HCT116 (cell line): ENCODE data around the gene TMC1. TPM values are rescaled to one million over a fixed set of nuclear protein-coding genes. Genes with fewer than 3 reads are reported as not detected.

Source experiments
- ATAC-seq: fragments of 200-7000 bp; cut with Tn5 transposase; 2 replicates; pipeline ENCODE4 v1.9.1; 2020; ENCODE audit warnings: mild to moderate bottlenecking, moderate library complexity
- BruUV-seq: library from RNA; stranded (reverse); fragments of 400-500 nt; replicated peaks from 2 replicates; lab custom pipeline; 2021; lab: Mats Ljungman, UMichigan
- CTCF ChIA-PET: fragments of 300-600 bp; sonication (Branson Sonifier 250); formaldehyde crosslinking; loops from one replicate; lab custom pipeline; 2021; ENCODE audit warnings: antibody characterized with exemption; lab: Charles Lee
- POLR2A ChIA-PET: fragments of 300-600, 350-600 bp; sonication (Branson Sonifier 250); formaldehyde crosslinking; loops from one replicate; lab custom pipeline; 2021; ENCODE audit warnings: antibody characterized with exemption; lab: Charles Lee
- RAD21 ChIA-PET, 2 experiments: fragments of 300-600 bp; sonication (Branson Sonifier 250); formaldehyde crosslinking; loops; one replicate each; lab custom pipeline; 2023; ENCODE audit warnings: low total read pairs in 2 of 2; ENCODE audit not compliant: uncharacterized antibody in 2 of 2, unreplicated experiment in 2 of 2, low non-redundant PET in 1 of 2; lab: Charles Lee
- DNase-seq: peaks from one replicate; pipeline ENCODE4 v3.0.0-alpha.2; 2010; ENCODE audit warnings: low read depth, low spot score
- H2AFZ ChIP-seq: fragments of 200-600 bp; shearing (Covaris generic), sonication (generic); 2 replicates; pipeline ENCODE4 v1.6.1; 2017; ENCODE audit warnings: low read depth, mixed run types, mixed read lengths, antibody characterized with exemption, low read length; ENCODE audit not compliant: poor library complexity, severe bottlenecking
- H3K27ac ChIP-seq: 2 replicates; pipeline ENCODE4 v1.5.1; 2012; ENCODE audit warnings: low read depth, low read length
- H3K27me3 ChIP-seq: fragments of 200-600 bp; sonication (generic); 2 replicates; pipeline ENCODE4 v1.6.1; 2016; ENCODE audit warnings: mixed run types, low read length, mixed read lengths; ENCODE audit not compliant: insufficient read depth
- H3K36me3 ChIP-seq, 2 experiments: fragments of 200-500 bp in 1 of 2; fragments of 200-600 bp in 1 of 2; sonication (Bioruptor generic) in 1 of 2; sonication (generic) in 1 of 2; 2 replicates each; pipeline versions ENCODE4 v1.5.1 to v1.6.1; 2014 to 2016; ENCODE audit warnings: low read length in 2 of 2, inconsistent platforms in 1 of 2, mixed read lengths in 1 of 2, mixed run types in 1 of 2; ENCODE audit not compliant: insufficient read depth in 2 of 2, control insufficient read depth in 1 of 2
- H3K4me1 ChIP-seq, 2 experiments: fragments of 200-600 bp in 1 of 2; sonication (generic) in 1 of 2; 2 replicates each; pipeline versions ENCODE4 v1.5.1 to v1.6.1; 2012 to 2017; ENCODE audit warnings: low read length in 2 of 2, inconsistent platforms in 1 of 2, mild to moderate bottlenecking in 1 of 2, mixed read lengths in 1 of 2, mixed run types in 1 of 2, moderate library complexity in 1 of 2; ENCODE audit not compliant: insufficient read depth in 2 of 2, control insufficient read depth in 1 of 2
- H3K4me2 ChIP-seq: fragments of 200-600 bp; sonication (generic); 2 replicates; pipeline ENCODE4 v1.6.1; 2017; ENCODE audit warnings: mixed run types, low read length, mixed read lengths
- H3K4me3 ChIP-seq, 2 experiments: fragments of 200-600 bp in 1 of 2; sonication (generic) in 1 of 2; replicated peaks in 1 of 2; 2 replicates each; pipeline ENCODE4 v1.5.1; 2011 to 2016; ENCODE audit warnings: low read length in 2 of 2, control low read depth in 1 of 2, low read depth in 1 of 2, mild to moderate bottlenecking in 1 of 2, mixed read lengths in 1 of 2, mixed run types in 1 of 2
- H3K79me2 ChIP-seq: fragments of 200-600 bp; sonication (generic); 2 replicates; pipeline ENCODE4 v1.6.1; 2017; ENCODE audit warnings: mild to moderate bottlenecking, mixed run types, low read length, moderate library complexity, mixed read lengths; ENCODE audit not compliant: insufficient read depth
- H3K9ac ChIP-seq: fragments of 200-600 bp; sonication (generic); 2 replicates; pipeline ENCODE4 v1.6.1; 2016; ENCODE audit warnings: low read length, mixed read lengths
- H3K9me2 ChIP-seq: fragments of 200-600 bp; sonication (generic), shearing (Covaris generic); 2 replicates; pipeline ENCODE4 v1.6.1; 2017; ENCODE audit warnings: mixed run types, mild to moderate bottlenecking, moderate library complexity; ENCODE audit not compliant: insufficient read depth
- H3K9me3 ChIP-seq, 2 experiments: fragments of 200-500 bp in 1 of 2; fragments of 200-600 bp in 1 of 2; sonication (Bioruptor generic) in 1 of 2; sonication (generic) in 1 of 2; 2 replicates each; pipeline ENCODE4 v1.6.1; 2014 to 2017; ENCODE audit warnings: low read length in 2 of 2, mixed read lengths in 2 of 2, inconsistent platforms in 1 of 2, low read depth in 1 of 2, mild to moderate bottlenecking in 1 of 2, mixed run types in 1 of 2, moderate library complexity in 1 of 2; ENCODE audit not compliant: control insufficient read depth in 1 of 2, insufficient read depth in 1 of 2
- H4K20me1 ChIP-seq: fragments of 200-600 bp; sonication (generic), shearing (Covaris generic); 2 replicates; pipeline ENCODE4 v1.6.1; 2017; ENCODE audit warnings: mixed run types, mild to moderate bottlenecking, moderate library complexity; ENCODE audit not compliant: insufficient read depth
- CBX3 ChIP-seq: IDR thresholded peaks from 2 replicates; pipeline ENCODE4 v1.6.1; 2012; ENCODE audit warnings: low read depth
- EZH2 ChIP-seq: fragments of 200-600 bp; sonication (generic); IDR thresholded peaks from 2 replicates; pipeline ENCODE4 v1.6.1; 2017; ENCODE audit warnings: antibody characterized with exemption, mixed run types
- POLR2A ChIP-seq: IDR thresholded peaks from 2 replicates; pipeline ENCODE4 v1.7.0; 2011; ENCODE audit warnings: borderline replicate concordance; ENCODE audit not compliant: insufficient read depth, insufficient read length; ENCODE audit errors: extremely low read depth
- POLR2AphosphoS5 ChIP-seq: IDR thresholded peaks from 2 replicates; pipeline ENCODE4 v1.6.1; 2011; ENCODE audit warnings: mild to moderate bottlenecking, low read depth, low read length, moderate library complexity
- RAD21 ChIP-seq: IDR thresholded peaks from 2 replicates; pipeline ENCODE4 v1.6.1; 2012; ENCODE audit warnings: low read depth, mild to moderate bottlenecking
- SRF ChIP-seq: IDR thresholded peaks from 2 replicates; pipeline ENCODE4 v1.6.1; 2012; ENCODE audit warnings: low read depth
- ZFX ChIP-seq: fragments of 450-650 bp; IDR thresholded peaks from 2 replicates; pipeline ENCODE4 v1.6.1; 2017
- intact Hi-C: fragments of 100-400 bp; cut with micrococcal nuclease; formaldehyde crosslinking; loops from 2 replicates; pipeline ENCODE4 v1.10.0; 2022
- total RNA-seq: library from RNA; stranded (reverse); gene quantifications from one replicate; pipeline ENCODE4 v1.2.1, GENCODE V29; 2021; ENCODE audit not compliant: unreplicated experiment
- TF ChIP-seq, protein P1 (sequence below): IDR thresholded peaks from 2 replicates; pipeline ENCODE4 v1.6.1; 2011; ENCODE audit warnings: mild to moderate bottlenecking, low read length, moderate library complexity; ENCODE audit not compliant: insufficient replicate concordance; ENCODE audit errors: extremely low read depth
- TF ChIP-seq, protein P2 (sequence below): IDR thresholded peaks from 2 replicates; pipeline ENCODE4 v1.6.1; 2012; ENCODE audit warnings: low read depth

Gene TMC1
- total RNA-seq, 1 experiment from 2014 or later = 0.57 TPM

DNA sequence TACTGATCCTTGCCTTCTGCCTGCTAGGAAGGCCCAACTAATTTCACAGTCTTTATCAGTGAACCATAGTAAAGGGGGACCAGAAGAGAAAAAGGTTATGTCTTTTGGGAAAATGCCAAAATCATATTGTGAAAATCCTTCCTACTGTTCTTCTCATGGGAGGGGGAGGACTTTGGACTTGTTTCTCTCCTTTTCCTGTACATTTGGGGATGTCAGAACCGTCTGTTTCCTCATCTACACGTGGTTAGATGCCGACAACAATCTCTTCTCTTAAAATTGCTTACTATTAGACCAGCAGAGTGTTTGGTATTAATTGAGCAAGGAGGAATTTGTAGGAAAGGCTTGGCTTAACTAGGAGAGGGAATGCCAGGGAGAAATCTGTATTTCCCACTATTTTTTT lies 77.2 kb downstream of the TMC1 start:
- ChIA-PET CTCF (no interaction called here), POLR2A (no interaction called here), RAD21 (no interaction called here)
- no peak for DNase-seq
- no TSS peak for BruUV-seq
- Histone ChIP-seq H3K27ac (no peak overlapping the region), H3K27me3 (no peaks in the 10 kb centered on the region), H2AFZ (no peak overlapping the region), H3K4me1 (no peaks in the 10 kb centered on the region), H3K9me2 (no peaks in the 10 kb centered on the region), H4K20me1 (no peaks in the 10 kb centered on the region), H3K9me3 (no peaks in the 10 kb centered on the region), H3K9ac (no peak overlapping the region), H3K4me2 (no peak overlapping the region), H3K36me3 (no peaks in the 10 kb centered on the region), H3K4me3 (no peak overlapping the region), H3K79me2 (no peaks in the 10 kb centered on the region)
- TF ChIP-seq, protein P1, sequence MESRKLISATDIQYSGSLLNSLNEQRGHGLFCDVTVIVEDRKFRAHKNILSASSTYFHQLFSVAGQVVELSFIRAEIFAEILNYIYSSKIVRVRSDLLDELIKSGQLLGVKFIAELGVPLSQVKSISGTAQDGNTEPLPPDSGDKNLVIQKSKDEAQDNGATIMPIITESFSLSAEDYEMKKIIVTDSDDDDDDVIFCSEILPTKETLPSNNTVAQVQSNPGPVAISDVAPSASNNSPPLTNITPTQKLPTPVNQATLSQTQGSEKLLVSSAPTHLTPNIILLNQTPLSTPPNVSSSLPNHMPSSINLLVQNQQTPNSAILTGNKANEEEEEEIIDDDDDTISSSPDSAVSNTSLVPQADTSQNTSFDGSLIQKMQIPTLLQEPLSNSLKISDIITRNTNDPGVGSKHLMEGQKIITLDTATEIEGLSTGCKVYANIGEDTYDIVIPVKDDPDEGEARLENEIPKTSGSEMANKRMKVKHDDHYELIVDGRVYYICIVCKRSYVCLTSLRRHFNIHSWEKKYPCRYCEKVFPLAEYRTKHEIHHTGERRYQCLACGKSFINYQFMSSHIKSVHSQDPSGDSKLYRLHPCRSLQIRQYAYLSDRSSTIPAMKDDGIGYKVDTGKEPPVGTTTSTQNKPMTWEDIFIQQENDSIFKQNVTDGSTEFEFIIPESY = no peak
- no peak for TF ChIP-seq ZFX
- no peak for TF ChIP-seq POLR2A
- TF ChIP-seq, protein P2, sequence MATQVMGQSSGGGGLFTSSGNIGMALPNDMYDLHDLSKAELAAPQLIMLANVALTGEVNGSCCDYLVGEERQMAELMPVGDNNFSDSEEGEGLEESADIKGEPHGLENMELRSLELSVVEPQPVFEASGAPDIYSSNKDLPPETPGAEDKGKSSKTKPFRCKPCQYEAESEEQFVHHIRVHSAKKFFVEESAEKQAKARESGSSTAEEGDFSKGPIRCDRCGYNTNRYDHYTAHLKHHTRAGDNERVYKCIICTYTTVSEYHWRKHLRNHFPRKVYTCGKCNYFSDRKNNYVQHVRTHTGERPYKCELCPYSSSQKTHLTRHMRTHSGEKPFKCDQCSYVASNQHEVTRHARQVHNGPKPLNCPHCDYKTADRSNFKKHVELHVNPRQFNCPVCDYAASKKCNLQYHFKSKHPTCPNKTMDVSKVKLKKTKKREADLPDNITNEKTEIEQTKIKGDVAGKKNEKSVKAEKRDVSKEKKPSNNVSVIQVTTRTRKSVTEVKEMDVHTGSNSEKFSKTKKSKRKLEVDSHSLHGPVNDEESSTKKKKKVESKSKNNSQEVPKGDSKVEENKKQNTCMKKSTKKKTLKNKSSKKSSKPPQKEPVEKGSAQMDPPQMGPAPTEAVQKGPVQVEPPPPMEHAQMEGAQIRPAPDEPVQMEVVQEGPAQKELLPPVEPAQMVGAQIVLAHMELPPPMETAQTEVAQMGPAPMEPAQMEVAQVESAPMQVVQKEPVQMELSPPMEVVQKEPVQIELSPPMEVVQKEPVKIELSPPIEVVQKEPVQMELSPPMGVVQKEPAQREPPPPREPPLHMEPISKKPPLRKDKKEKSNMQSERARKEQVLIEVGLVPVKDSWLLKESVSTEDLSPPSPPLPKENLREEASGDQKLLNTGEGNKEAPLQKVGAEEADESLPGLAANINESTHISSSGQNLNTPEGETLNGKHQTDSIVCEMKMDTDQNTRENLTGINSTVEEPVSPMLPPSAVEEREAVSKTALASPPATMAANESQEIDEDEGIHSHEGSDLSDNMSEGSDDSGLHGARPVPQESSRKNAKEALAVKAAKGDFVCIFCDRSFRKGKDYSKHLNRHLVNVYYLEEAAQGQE = no peak
- no peak for TF ChIP-seq SRF
- TF ChIP-seq CBX3 = no peak
- TF ChIP-seq RAD21 = no peak
- TF ChIP-seq EZH2 = no peak
- TF ChIP-seq POLR2AphosphoS5 = no peak
- intact Hi-C loops = no loop called here
- no peak for ATAC-seq
